HepG2 (cell line): Measurements from ENCODE around the gene RPL37. TPM values are rescaled to one million over a fixed set of nuclear protein-coding genes. Genes with fewer than 3 reads are reported as not detected.
A peak's percentile ranks its signal among the peaks of the same experiment; 100 is the strongest.

Source experiments
- ATAC-seq: fragments of 200-7000 bp; cut with Tn5 transposase; 3 replicates; pipeline ENCODE4 v1.9.1; 2020; ENCODE audit warnings: mild to moderate bottlenecking, moderate library complexity
- BruUV-seq: library from RNA; stranded (reverse); fragments of 400-500 nt; replicated peaks from 2 replicates; lab custom pipeline; 2021; lab: Mats Ljungman, UMichigan
- CTCF ChIA-PET: fragments of 300-600 bp; formaldehyde crosslinking; extraction: SDS; loops from one replicate; lab custom pipeline; 2021; ENCODE audit warnings: low total read pairs, inconsistent platforms, low intra/inter-chr PET ratio; lab: Yijun Ruan, JAX
- POLR2A ChIA-PET: fragments of 350-600 bp; sonication (Branson Sonifier 250); formaldehyde crosslinking; loops from one replicate; lab custom pipeline; 2020; ENCODE audit warnings: antibody characterized with exemption, inconsistent platforms; lab: Yijun Ruan, JAX
- DNase-seq: peaks from one replicate; pipeline ENCODE4 v3.0.0-alpha.2; 2015; ENCODE audit warnings: low spot score
- FAIRE-seq: peaks from 3 replicates; lab custom pipeline; 2011; peaks lifted over from hg19 to GRCh38; lab: Jason Lieb, UNC
- H2AFZ ChIP-seq: one replicate; pipeline ENCODE4 v1.6.1; 2011; ENCODE audit warnings: low read length, inconsistent platforms
- H3K27ac ChIP-seq: fragments of 300-600 bp; 3 replicates; pipeline ENCODE4 v1.8.0; 2011; ENCODE audit warnings: mixed run types, mild to moderate bottlenecking, mixed read lengths, low read length, inconsistent platforms; ENCODE audit not compliant: insufficient read depth; ENCODE audit errors: extremely low read length
- H3K27me3 ChIP-seq, 2 experiments: fragments of 200-600 bp in 1 of 2; 2 replicates in 1 of 2; 3 replicates in 1 of 2; pipeline versions ENCODE4 v1.6.0 to v1.8.0; 2011; ENCODE audit warnings: low read length in 2 of 2, mild to moderate bottlenecking in 2 of 2, moderate library complexity in 2 of 2, inconsistent platforms in 1 of 2; ENCODE audit not compliant: insufficient read depth in 2 of 2, control insufficient read depth in 1 of 2
- H3K36me3 ChIP-seq, 2 experiments: fragments of 200-600 bp in 1 of 2; replicated peaks in 1 of 2; 2 replicates in 1 of 2; 3 replicates in 1 of 2; pipeline versions ENCODE4 v1.5.1 to v1.8.0; 2011; ENCODE audit warnings: low read length in 2 of 2, inconsistent platforms in 1 of 2; ENCODE audit not compliant: insufficient read depth in 2 of 2, control insufficient read depth in 1 of 2
- H3K4me1 ChIP-seq: 2 replicates; pipeline ENCODE4 v1.5.1; 2012; ENCODE audit warnings: low read length, inconsistent platforms; ENCODE audit not compliant: insufficient read depth
- H3K4me2 ChIP-seq: 2 replicates; pipeline ENCODE4 v1.6.0; 2011; ENCODE audit warnings: low read depth, low read length, inconsistent platforms
- H3K4me3 ChIP-seq, 3 experiments: fragments of 200-600 bp in 1 of 3; sonication (generic), shearing (Covaris generic) in 1 of 3; replicated peaks in 1 of 3; 2 replicates each; pipeline ENCODE4 v1.5.1; 2011 to 2016; ENCODE audit warnings: low read length in 3 of 3, inconsistent platforms in 2 of 3, low read depth in 2 of 3, mild to moderate bottlenecking in 2 of 3, control low read depth in 1 of 3, mixed read lengths in 1 of 3; ENCODE audit not compliant: insufficient read depth in 1 of 3
- H3K79me2 ChIP-seq: one replicate; pipeline ENCODE4 v1.6.1; 2011; ENCODE audit warnings: low read length, inconsistent platforms; ENCODE audit not compliant: insufficient read depth
- H3K9ac ChIP-seq: 2 replicates; pipeline ENCODE4 v1.6.0; 2011; ENCODE audit warnings: mild to moderate bottlenecking, low read depth, low read length, inconsistent platforms; ENCODE audit not compliant: insufficient read depth
- H3K9me3 ChIP-seq: 2 replicates; pipeline ENCODE4 v1.5.1; 2012; ENCODE audit warnings: mild to moderate bottlenecking, low read length
- H4K20me1 ChIP-seq: 2 replicates; pipeline ENCODE4 v1.6.0; 2011; ENCODE audit warnings: inconsistent platforms, mild to moderate bottlenecking, low read length, moderate library complexity; ENCODE audit not compliant: insufficient read depth
- HOXA5 ChIP-seq: sonication (generic); formaldehyde crosslinking; IDR thresholded peaks from 2 replicates; pipeline ENCODE4 v1.4.0; 2020; ENCODE audit warnings: missing genetic modification reagents
- HOXA7 ChIP-seq: sonication (generic); formaldehyde crosslinking; IDR thresholded peaks from 2 replicates; pipeline ENCODE4 v1.8.1; 2022; ENCODE audit warnings: mild to moderate bottlenecking, missing genetic modification reagents, moderate library complexity
- KLF15 ChIP-seq: sonication (generic); formaldehyde crosslinking; IDR thresholded peaks from 2 replicates; pipeline ENCODE4 v1.8.1; 2023; ENCODE audit warnings: borderline replicate concordance, mild to moderate bottlenecking, inconsistent platforms, missing genetic modification reagents, mixed read lengths
- POLR2AphosphoS2 ChIP-seq: IDR thresholded peaks from 2 replicates; pipeline ENCODE4 v1.6.1; 2011; ENCODE audit warnings: low read depth, low read length, improper control_type of control experiment
- POLR2G ChIP-seq: fragments of 200-400 bp; formaldehyde crosslinking; IDR thresholded peaks from 2 replicates; pipeline ENCODE4 v1.6.1; 2018; ENCODE audit warnings: mild to moderate bottlenecking, low read depth, low read length, moderate library complexity
- RBM22 ChIP-seq: fragments of 200-400 bp; formaldehyde crosslinking; optimal IDR thresholded peaks from 2 replicates; pipeline ENCODE3; 2017; ENCODE audit warnings: mild to moderate bottlenecking, low read length, moderate library complexity
- RCOR2 ChIP-seq: IDR thresholded peaks from 2 replicates; pipeline ENCODE4 v1.6.1; 2016; ENCODE audit warnings: missing biosample characterization, missing genetic modification reagents
- SETDB1 ChIP-seq: sonication (generic); formaldehyde crosslinking; IDR thresholded peaks from 2 replicates; pipeline ENCODE4 v1.5.1; 2020; ENCODE audit warnings: missing genetic modification reagents, mild to moderate bottlenecking, borderline replicate concordance
- SSRP1 ChIP-seq: IDR thresholded peaks from 2 replicates; pipeline ENCODE4 v1.6.1; 2016; ENCODE audit warnings: control low read depth
- ZC3H4 ChIP-seq: sonication (generic); formaldehyde crosslinking; IDR thresholded peaks from 2 replicates; pipeline ENCODE4 v1.4.0; 2020; ENCODE audit warnings: missing genetic modification reagents, borderline replicate concordance
- ZNF138 ChIP-seq: sonication (generic); formaldehyde crosslinking; IDR thresholded peaks from 2 replicates; pipeline ENCODE4 v1.5.0; 2020; ENCODE audit warnings: mild to moderate bottlenecking, low read depth, missing genetic modification reagents
- ZNF772 ChIP-seq: sonication (generic); formaldehyde crosslinking; IDR thresholded peaks from 2 replicates; pipeline ENCODE4 v1.5.0; 2020; ENCODE audit warnings: mild to moderate bottlenecking, missing genetic modification reagents
- ZNF780A ChIP-seq: sonication (generic); formaldehyde crosslinking; IDR thresholded peaks from 2 replicates; pipeline ENCODE4 v1.8.0; 2022; ENCODE audit warnings: mild to moderate bottlenecking, missing genetic modification reagents, moderate library complexity
- WGBS: methylation state at CpG from one replicate; pipeline ENCODE4 v1.1.6; 2017; ENCODE audit warnings: low lambda C conversion rate; 5-methylcytosine and 5-hydroxymethylcytosine counted together
- in situ Hi-C: cut with HindIII; loops from 2 replicates; pipeline ENCODE4 v1.10.0; 2017; ENCODE audit warnings: low pct_unique_long_range_greater_than_20kb; ENCODE audit not compliant: extremely low pct_ligation_motif_present
- intact Hi-C: fragments of 100-400 bp; cut with micrococcal nuclease; formaldehyde crosslinking; loops from one replicate; pipeline ENCODE4 v1.10.0; 2022; ENCODE audit not compliant: unreplicated experiment
- polyA plus RNA-seq, 8 experiments: library from polyadenylated mRNA; depleted of rRNA in 3 of 8; stranded (reverse) in 7 of 8; unstranded in 1 of 8; fragments of >200 nt; fragmentation: Illumina TruSeq in 4 of 8; extraction: Trizol in 4 of 8; gene quantifications; 2 replicates each; pipeline versions ENCODE4 v1.2.1 to v1.2.3, GENCODE V29; 2011 to 2016; ENCODE audit warnings: low read depth in 4 of 8, missing spikeins in 1 of 8, mixed read lengths in 1 of 8; ENCODE audit not compliant: insufficient read depth in 1 of 8
- total RNA-seq, 5 experiments: library from RNA; depleted of rRNA; stranded (reverse); fragments of >200 nt; fragmentation: Illumina TruSeq; extraction: Trizol; gene quantifications; 2 replicates each; pipeline ENCODE4 v1.2.3, GENCODE V29; 2016; ENCODE audit warnings: low read depth in 1 of 5
- TF ChIP-seq, protein P1 (sequence below): sonication (generic); formaldehyde crosslinking; IDR thresholded peaks from 2 replicates; pipeline ENCODE4 v1.8.1; 2023; ENCODE audit warnings: mild to moderate bottlenecking, missing genetic modification reagents

Gene RPL37
- total and polyA plus RNA-seq, 2 of the 13 experiments (the other 11 are each of a cell fraction or from before 2014, with no cell fraction given) = 1,981 to 3,367 TPM

GRCh38 chr5:40829748-40830533 is 5.1 kb downstream of the RPL37 start:
- peaks cover 42% of the 10 kb centered on the region for H3K4me1 ChIP-seq
- in situ Hi-C loops = loop anchor here (5.0 kb wide), 1 partner anchor 73 kb away; the partner anchor contains the start of gene TTC33
- intact Hi-C loops = no loop called here
- 98% methylated on average over 13 of the region's 13 CpGs for WGBS
- no peak overlapping the region for H3K4me2 ChIP-seq
- POLR2A ChIA-PET = interaction anchor here (1.0 to 1.7 kb wide), 2 partner anchors 31 to 46 kb away, joined by 3 to 11 read pairs; partner anchors contain the start of gene PRKAA1
- no peak overlapping the region for H2AFZ ChIP-seq
- H3K4me3 ChIP-seq = no peak overlapping the region
- FAIRE-seq = no peak
- TF ChIP-seq ZNF772 (CRISPR knock-in tag) = no peak
- TF ChIP-seq POLR2AphosphoS2 = peak; percentile 74
- TF ChIP-seq POLR2G = 0 out of 2 replicates have a peak, but pooled peaks have one; percentile 20
- peak; percentile 58 for TF ChIP-seq RBM22
- TF ChIP-seq, all 625 proteins: peak for 3
- no TSS peak for BruUV-seq
- Histone ChIP-seq H3K36me3 (peaks cover 17 to 74% of the 10 kb centered on the region in 2 experiments), H3K27ac (no peak overlapping the region), H3K27me3 (no peaks in the 10 kb centered on the region; a peak in 1 of 5 replicates), H4K20me1 (peaks cover 67% of the 10 kb centered on the region), H3K9ac (no peak overlapping the region), H3K9me3 (no peaks in the 10 kb centered on the region), H3K79me2 (peaks cover 27% of the 10 kb centered on the region)
- ATAC-seq (no peak), DNase-seq (no peak)
- CTCF ChIA-PET = no interaction called here

DNA sequence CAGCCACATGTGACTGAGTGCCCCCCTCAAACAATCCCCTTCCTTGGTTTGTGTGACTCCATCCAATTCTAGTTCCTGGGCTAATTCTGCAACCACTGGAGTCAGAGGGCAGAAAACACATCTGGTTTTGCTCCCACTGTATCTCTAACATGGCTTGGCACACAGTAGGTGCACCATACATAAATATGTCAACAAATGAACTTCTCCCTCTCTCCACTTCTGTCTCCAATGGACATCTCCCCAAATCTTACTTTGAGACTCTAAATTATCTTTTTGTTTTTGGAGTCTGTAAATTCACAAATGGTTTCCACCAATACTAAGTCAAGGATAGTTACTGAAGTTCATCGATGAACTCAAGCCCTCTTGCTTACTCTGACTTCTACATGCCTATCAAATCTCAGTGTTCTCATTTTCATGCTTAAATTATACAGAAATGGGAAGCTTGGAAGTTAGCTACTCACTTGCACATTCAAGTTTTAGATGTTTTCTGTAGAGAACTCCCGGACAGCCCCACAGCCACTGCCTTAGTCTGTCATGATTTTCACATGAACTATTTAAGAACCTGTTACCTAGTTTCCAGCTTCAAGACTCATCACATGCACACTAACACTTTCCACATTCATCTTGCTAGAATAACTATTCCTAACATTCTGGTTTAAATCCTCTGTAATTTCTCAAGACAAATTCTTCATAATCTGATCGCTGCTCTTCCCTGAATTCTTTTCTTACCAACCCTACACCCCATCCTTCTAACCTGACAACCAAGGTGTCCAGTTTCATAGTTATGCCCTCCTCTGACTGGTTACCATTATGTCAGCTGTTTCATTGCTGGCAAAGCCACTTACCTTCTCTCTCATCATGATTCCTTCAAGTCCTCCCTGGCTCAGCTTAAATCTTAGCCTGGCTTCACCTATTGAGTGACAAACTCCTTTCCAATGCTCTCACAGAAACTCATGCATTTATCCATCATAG is 6.0 kb downstream of the RPL37 start:
- Histone ChIP-seq H3K9me3 (no peaks in the 10 kb centered on the region), H3K27me3 (no peaks in the 10 kb centered on the region), H3K27ac (peak overlapping the region; percentile 0), H4K20me1 (peaks cover 64% of the 10 kb centered on the region), H3K4me3 (no peak overlapping the region), H2AFZ (no peak overlapping the region), H3K4me1 (peaks cover 42% of the 10 kb centered on the region), H3K4me2 (no peak overlapping the region), H3K9ac (no peak overlapping the region), H3K36me3 (peaks cover 17 to 71% of the 10 kb centered on the region in 2 experiments), H3K79me2 (peaks cover 17% of the 10 kb centered on the region)
- ChIA-PET CTCF (no interaction called here), POLR2A (interaction anchor here (1.7 kb wide), 1 partner anchor 30 kb away, joined by 11 read pairs; the partner anchor contains the start of gene PRKAA1)
- WGBS = 96% methylated on average over 3 of the region's 3 CpGs
- DNase-seq (no peak), FAIRE-seq (no peak), ATAC-seq (no peak)
- intact Hi-C loops (no loop called here), in situ Hi-C loops (no loop called here)
- BruUV-seq = TSS peak; percentile 0
- TF ChIP-seq HOXA7 (CRISPR knock-in tag) (no peak), SSRP1 (CRISPR knock-in tag) (peak; percentile 83; the same call in 1 of the 2 replicates), KLF15 (CRISPR knock-in tag) (no peak), ZC3H4 (CRISPR knock-in tag) (0 out of 2 replicates have a peak, but pooled peaks have one; percentile 17), SETDB1 (CRISPR knock-in tag) (no peak), HOXA5 (CRISPR knock-in tag) (no peak), RCOR2 (CRISPR knock-in tag) (no peak), ZNF138 (CRISPR knock-in tag) (no peak), ZNF780A (CRISPR knock-in tag) (no peak)
- TF ChIP-seq, protein P1, sequence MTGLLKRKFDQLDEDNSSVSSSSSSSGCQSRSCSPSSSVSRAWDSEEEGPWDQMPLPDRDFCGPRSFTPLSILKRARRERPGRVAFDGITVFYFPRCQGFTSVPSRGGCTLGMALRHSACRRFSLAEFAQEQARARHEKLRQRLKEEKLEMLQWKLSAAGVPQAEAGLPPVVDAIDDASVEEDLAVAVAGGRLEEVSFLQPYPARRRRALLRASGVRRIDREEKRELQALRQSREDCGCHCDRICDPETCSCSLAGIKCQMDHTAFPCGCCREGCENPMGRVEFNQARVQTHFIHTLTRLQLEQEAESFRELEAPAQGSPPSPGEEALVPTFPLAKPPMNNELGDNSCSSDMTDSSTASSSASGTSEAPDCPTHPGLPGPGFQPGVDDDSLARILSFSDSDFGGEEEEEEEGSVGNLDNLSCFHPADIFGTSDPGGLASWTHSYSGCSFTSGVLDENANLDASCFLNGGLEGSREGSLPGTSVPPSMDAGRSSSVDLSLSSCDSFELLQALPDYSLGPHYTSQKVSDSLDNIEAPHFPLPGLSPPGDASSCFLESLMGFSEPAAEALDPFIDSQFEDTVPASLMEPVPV = no peak
